Measurements from ENCODE around the gene SLC2A8. TPM values are rescaled to one million over a fixed set of nuclear protein-coding genes. Genes with fewer than 3 reads are reported as not detected.

The SLC2A8 gene, protein sequence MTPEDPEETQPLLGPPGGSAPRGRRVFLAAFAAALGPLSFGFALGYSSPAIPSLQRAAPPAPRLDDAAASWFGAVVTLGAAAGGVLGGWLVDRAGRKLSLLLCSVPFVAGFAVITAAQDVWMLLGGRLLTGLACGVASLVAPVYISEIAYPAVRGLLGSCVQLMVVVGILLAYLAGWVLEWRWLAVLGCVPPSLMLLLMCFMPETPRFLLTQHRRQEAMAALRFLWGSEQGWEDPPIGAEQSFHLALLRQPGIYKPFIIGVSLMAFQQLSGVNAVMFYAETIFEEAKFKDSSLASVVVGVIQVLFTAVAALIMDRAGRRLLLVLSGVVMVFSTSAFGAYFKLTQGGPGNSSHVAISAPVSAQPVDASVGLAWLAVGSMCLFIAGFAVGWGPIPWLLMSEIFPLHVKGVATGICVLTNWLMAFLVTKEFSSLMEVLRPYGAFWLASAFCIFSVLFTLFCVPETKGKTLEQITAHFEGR
- total RNA-seq = 10 to 100 TPM; 16.8 to 32.0 (median 23.0) TPM
- 10 to 100 TPM; 10.0 to 18.3 (median 14.5) TPM for polyA plus RNA-seq
- long read RNA-seq, donor 1, partial matches to known transcripts = 0 of 3 reads
- long read RNA-seq, donor 1, other reads (novel, unspliced or antisense) = 0 of 3 reads
- long read RNA-seq, donor 2, partial matches to known transcripts = 0 of 3 reads
- long read RNA-seq, donor 2, other reads (novel, unspliced or antisense) = 0 of 3 reads

DNA sequence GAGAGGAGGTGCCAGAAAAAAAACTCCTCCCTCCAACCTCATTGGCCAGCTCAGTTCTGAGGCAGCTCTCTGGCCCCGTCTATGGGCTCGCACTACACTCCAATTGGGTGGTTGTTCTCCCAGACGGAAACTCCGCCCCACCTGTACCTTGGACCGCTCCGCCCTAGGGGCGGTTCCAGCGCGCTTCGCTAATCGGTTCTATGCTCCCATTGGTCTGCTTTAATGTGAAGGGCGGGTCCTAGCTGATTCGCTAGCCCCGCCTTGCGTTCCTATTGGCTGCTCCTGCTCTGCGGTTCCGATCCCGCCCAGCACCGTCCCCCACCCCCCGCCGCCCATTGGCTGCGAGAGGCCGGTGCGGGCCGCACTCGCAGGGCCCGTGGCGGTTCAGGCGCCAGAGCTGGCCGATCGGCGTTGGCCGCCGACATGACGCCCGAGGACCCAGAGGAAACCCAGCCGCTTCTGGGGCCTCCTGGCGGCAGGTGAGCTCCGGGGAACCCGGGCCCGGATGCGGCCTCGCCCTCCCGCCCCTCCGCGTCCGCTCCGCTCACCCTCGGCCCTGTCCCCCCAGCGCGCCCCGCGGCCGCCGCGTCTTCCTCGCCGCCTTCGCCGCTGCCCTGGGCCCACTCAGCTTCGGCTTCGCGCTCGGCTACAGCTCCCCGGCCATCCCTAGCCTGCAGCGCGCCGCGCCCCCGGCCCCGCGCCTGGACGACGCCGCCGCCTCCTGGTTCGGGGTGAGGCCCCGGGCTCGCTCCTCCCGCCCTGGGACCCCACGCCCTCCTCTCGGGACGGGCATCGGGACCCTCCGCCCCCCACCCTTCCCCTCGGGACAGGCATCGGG lies at the start of gene SLC2A8:
Gene SLC2A8 (plus strand): TSS at position 362 of the 838 bp plus-strand sequence. CDS start 62 bp downstream, at position 424.
- peak; percentile 89 to 96 (median 93) for TF ChIP-seq POLR2AphosphoS5 (IDR thresholded peaks at IDR 0.05)
- TF ChIP-seq, protein P1, sequence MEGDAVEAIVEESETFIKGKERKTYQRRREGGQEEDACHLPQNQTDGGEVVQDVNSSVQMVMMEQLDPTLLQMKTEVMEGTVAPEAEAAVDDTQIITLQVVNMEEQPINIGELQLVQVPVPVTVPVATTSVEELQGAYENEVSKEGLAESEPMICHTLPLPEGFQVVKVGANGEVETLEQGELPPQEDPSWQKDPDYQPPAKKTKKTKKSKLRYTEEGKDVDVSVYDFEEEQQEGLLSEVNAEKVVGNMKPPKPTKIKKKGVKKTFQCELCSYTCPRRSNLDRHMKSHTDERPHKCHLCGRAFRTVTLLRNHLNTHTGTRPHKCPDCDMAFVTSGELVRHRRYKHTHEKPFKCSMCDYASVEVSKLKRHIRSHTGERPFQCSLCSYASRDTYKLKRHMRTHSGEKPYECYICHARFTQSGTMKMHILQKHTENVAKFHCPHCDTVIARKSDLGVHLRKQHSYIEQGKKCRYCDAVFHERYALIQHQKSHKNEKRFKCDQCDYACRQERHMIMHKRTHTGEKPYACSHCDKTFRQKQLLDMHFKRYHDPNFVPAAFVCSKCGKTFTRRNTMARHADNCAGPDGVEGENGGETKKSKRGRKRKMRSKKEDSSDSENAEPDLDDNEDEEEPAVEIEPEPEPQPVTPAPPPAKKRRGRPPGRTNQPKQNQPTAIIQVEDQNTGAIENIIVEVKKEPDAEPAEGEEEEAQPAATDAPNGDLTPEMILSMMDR (IDR thresholded peaks at IDR 0.05 in 8 of 11, conservative IDR thresholded peaks at IDR 0.05 in 3 of 11) = peak in 6 of 11 experiments; percentile 14 to 56 (median 46)
- peak in 1 of 3 donors; percentile 55 for TF ChIP-seq POLR2A (IDR thresholded peaks at IDR 0.05)
- 1% methylated on average over 17 to 87 of the region's 87 CpGs for WGBS, 5 donors
- Histone ChIP-seq H3K4me1 (peaks cover 6 to 35% (median 24%) of the 10 kb centered on the region in 6 donors), H3K9me3 (no peaks in the 10 kb centered on the region), H3K36me3 (peaks cover 0 to 24% (median 0%) of the 10 kb centered on the region in 6 donors), H3K27me3 (replicated peaks in 1 of 7) (peaks cover 0 to 41% (median 0%) of the 10 kb centered on the region in 7 donors), H3K27ac (peak within 1 kb of the TSS; percentile 67 to 89 (median 86)), H3K4me3 (peak within 1 kb of the TSS; percentile 72 to 90 (median 82))
- peak; percentile 98 for DNase-seq
- intact Hi-C loops (cut with DNase I; ENCODE audit: low total_unique reads) = loop anchor here (10.0 kb wide), 1 partner anchor 172 kb away; no protein-coding TSS in a partner anchor

DNA sequence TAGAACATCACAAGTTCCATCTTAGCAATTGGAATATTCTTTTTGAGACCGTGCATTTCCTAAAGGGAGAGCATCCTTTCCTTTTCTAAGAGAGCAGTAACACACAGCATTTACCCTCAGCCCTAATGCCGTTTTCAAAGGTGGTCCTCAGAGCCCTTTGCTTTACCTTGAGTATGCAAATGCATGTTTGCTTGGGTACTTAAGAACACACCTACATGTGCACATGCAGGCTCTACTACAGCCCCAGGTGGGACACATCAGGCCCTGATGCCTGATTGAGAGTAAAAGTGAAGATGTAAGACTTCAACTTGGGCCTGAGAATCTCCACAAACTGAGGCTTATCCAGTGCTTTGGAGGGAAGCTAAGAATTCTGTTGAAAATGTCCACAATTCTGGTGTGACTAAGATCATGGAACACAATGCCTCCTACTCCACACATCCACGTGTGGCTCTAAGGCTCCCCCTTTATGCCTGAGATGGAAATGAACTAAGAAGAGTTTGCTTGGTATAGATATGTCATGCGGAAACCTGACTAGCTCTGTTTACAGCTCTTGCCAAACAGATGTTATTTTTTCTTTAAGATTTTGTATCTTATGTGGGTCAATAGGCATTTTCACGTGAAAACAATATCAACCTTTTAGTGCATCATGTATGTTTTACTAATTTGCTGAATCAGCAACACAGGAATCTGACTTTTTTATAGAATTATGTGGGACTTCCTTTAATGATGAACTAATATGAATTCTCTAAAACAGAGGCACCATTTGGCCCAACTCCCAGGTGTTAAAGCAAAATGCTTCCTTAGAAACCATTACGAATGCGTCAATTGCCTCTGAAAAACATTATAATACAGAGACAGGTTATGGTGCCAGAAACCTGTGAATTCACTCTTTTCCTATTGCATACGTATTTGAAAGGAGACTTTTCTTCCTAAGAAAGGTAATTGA lies 48.9 kb upstream of the SLC2A8 start:
- H3K9me3 ChIP-seq = no peaks in the 10 kb centered on the region
- no peak for TF ChIP-seq POLR2A (IDR thresholded peaks at IDR 0.05)
- TF ChIP-seq, protein P1 (IDR thresholded peaks at IDR 0.05 in 8 of 11, conservative IDR thresholded peaks at IDR 0.05 in 3 of 11) = peak in 2 of 11 experiments; percentile 13 to 21
- TF ChIP-seq POLR2AphosphoS5 (IDR thresholded peaks at IDR 0.05) = no peak
- H3K27ac ChIP-seq = no peak overlapping the region
- no peak overlapping the region for H3K4me3 ChIP-seq
- intact Hi-C loops (cut with DNase I; ENCODE audit: low total_unique reads) = no loop called here
- H3K4me1 ChIP-seq = no peaks in the 10 kb centered on the region
- no peaks in the 10 kb centered on the region for H3K27me3 ChIP-seq (replicated peaks in 1 of 7)
- no peak for DNase-seq
- H3K36me3 ChIP-seq = no peaks in the 10 kb centered on the region
- 75 to 88% (median 81%) methylated on average over 8 of the region's 8 CpGs for WGBS, 5 donors

DNA sequence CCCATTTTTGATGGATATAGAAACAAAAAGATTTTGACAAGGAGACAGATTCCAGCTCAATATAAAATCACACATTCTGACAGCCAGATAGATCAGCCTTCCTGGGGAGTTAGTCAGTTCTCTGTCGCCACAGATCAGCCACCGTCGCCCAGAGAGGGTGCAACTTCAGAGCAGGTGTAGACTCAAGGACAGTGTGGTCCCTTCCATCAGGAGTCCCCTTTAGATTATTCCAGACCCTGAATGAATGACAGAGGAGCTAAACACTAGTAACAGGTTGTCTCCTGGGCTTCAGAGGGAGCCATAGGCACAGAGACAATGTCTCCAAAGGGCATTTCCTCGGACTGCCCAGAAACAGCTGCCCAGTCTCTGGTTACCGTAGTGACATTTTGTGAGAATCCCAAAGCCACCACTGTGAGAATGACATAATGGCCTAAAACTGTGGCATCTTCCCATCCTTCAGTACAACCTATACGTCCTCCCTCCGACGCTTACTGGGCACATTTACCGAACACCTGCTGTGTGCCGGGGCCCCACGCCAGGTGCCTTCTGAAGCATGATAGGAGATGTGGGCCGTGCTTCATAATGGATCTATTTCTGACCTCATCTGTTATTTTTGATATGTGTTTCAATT lies 47.4 kb upstream of the SLC2A8 start:
- no peak overlapping the region for H3K4me3 ChIP-seq
- H3K27me3 ChIP-seq (replicated peaks in 1 of 7) = no peaks in the 10 kb centered on the region
- intact Hi-C loops (cut with DNase I; ENCODE audit: low total_unique reads) = no loop called here
- H3K9me3 ChIP-seq = no peaks in the 10 kb centered on the region
- no peak overlapping the region for H3K27ac ChIP-seq
- no peaks in the 10 kb centered on the region for H3K36me3 ChIP-seq
- 93 to 96% (median 96%) methylated on average over 12 of the region's 12 CpGs for WGBS, 5 donors
- DNase-seq = no peak
- TF ChIP-seq, protein P1 (IDR thresholded peaks at IDR 0.05 in 8 of 11, conservative IDR thresholded peaks at IDR 0.05 in 3 of 11) = no peak
- no peak for TF ChIP-seq POLR2AphosphoS5 (IDR thresholded peaks at IDR 0.05)
- no peak for TF ChIP-seq POLR2A (IDR thresholded peaks at IDR 0.05)
- no peaks in the 10 kb centered on the region for H3K4me1 ChIP-seq

Measured in spleen (tissue), 13 donors.